K562 (cell line): Measurements from ENCODE around the gene TCIRG1. TPM values are rescaled to one million over a fixed set of nuclear protein-coding genes. Genes with fewer than 3 reads are reported as not detected.

ENCODE experiments used
- ATAC-seq: fragments of 200-7000 bp; cut with Tn5 transposase; 3 replicates; pipeline ENCODE4 v1.9.1; 2020; ENCODE audit warnings: moderate library complexity
- BruUV-seq: library from RNA; stranded (reverse); fragments of 400-500 nt; replicated peaks from 2 replicates; lab custom pipeline; 2021; lab: Mats Ljungman, UMichigan
- CTCF ChIA-PET: fragments of 300-600 bp; formaldehyde crosslinking; extraction: SDS; loops from one replicate; lab custom pipeline; 2021; ENCODE audit warnings: low intra/inter-chr PET ratio; lab: Yijun Ruan, JAX
- POLR2A ChIA-PET: fragments of 300-600, 350-650 bp; sonication (Branson Sonifier 250); formaldehyde crosslinking; extraction: SDS; loops from one replicate; lab custom pipeline; 2021; ENCODE audit warnings: antibody characterized with exemption, inconsistent platforms; lab: Yijun Ruan, JAX
- DNase-seq, 4 experiments: peaks; one replicate each; pipeline versions ENCODE4 v3.0.0 to v3.0.0-alpha.2; 2011 to 2018; ENCODE audit warnings: low spot score in 3 of 4, mixed read lengths in 3 of 4; ENCODE audit errors: extremely low read depth in 1 of 4
- FAIRE-seq: peaks from 2 replicates; lab custom pipeline; 2011; peaks lifted over from hg19 to GRCh38; lab: Jason Lieb, UNC
- H2AFZ ChIP-seq: 2 replicates; pipeline ENCODE4 v1.6.0; 2011; ENCODE audit warnings: low read depth, low read length, control low read depth, inconsistent platforms
- H3K27ac ChIP-seq: fragments of 200-600 bp; 3 replicates; pipeline ENCODE4 v1.8.0; 2011; ENCODE audit warnings: low read depth, mild to moderate bottlenecking, control low read depth, inconsistent platforms, low read length, moderate library complexity, mixed read lengths; ENCODE audit errors: extremely low read depth
- H3K27me3 ChIP-seq, 2 experiments: fragments of 300-600 bp in 1 of 2; 2 replicates in 1 of 2; 3 replicates in 1 of 2; pipeline versions ENCODE4 v1.6.0 to v1.8.0; 2011; ENCODE audit warnings: inconsistent platforms in 2 of 2, low read length in 2 of 2, mild to moderate bottlenecking in 1 of 2, mixed read lengths in 1 of 2, moderate library complexity in 1 of 2; ENCODE audit not compliant: control insufficient read depth in 2 of 2, insufficient read depth in 2 of 2
- H3K36me3 ChIP-seq: fragments of 300-600 bp; 3 replicates; pipeline ENCODE4 v1.8.0; 2011; ENCODE audit warnings: mild to moderate bottlenecking, low read length, inconsistent platforms; ENCODE audit not compliant: control insufficient read depth, insufficient read depth
- H3K4me1 ChIP-seq, 2 experiments: fragments of 200-600 bp in 1 of 2; replicated peaks in 1 of 2; 2 replicates in 1 of 2; 3 replicates in 1 of 2; pipeline versions ENCODE4 v1.5.1 to v1.8.0; 2011; ENCODE audit warnings: inconsistent platforms in 2 of 2, low read length in 2 of 2, mild to moderate bottlenecking in 1 of 2, mixed read lengths in 1 of 2, moderate library complexity in 1 of 2; ENCODE audit not compliant: control insufficient read depth in 2 of 2, insufficient read depth in 2 of 2
- H3K4me2 ChIP-seq: 2 replicates; pipeline ENCODE4 v1.6.1; 2011; ENCODE audit warnings: low read length, control low read depth, inconsistent platforms, mixed read lengths; ENCODE audit not compliant: insufficient read depth
- H3K4me3 ChIP-seq: fragments of 200-600 bp; sonication (generic), shearing (Covaris generic); 2 replicates; pipeline ENCODE4 v1.5.1; 2016; ENCODE audit warnings: control low read depth, inconsistent platforms
- H3K79me2 ChIP-seq: fragments of 200-600 bp; 3 replicates; pipeline ENCODE4 v1.8.0; 2011; ENCODE audit warnings: low read length, inconsistent platforms; ENCODE audit not compliant: control insufficient read depth, insufficient read depth
- H3K9ac ChIP-seq, 2 experiments: 2 replicates each; pipeline versions ENCODE4 v1.6.0 to v1.6.1; 2011; ENCODE audit warnings: low read depth in 2 of 2, low read length in 2 of 2, control low read depth in 1 of 2, inconsistent platforms in 1 of 2, mild to moderate bottlenecking in 1 of 2, mixed read lengths in 1 of 2; ENCODE audit not compliant: insufficient read depth in 1 of 2
- H3K9me1 ChIP-seq: one replicate; pipeline ENCODE4 v1.6.0; 2011; ENCODE audit warnings: inconsistent platforms, mild to moderate bottlenecking, low read length, moderate library complexity; ENCODE audit not compliant: control insufficient read depth, insufficient read depth
- H3K9me3 ChIP-seq: replicated peaks from 2 replicates; pipeline ENCODE4 v1.5.1; 2011; ENCODE audit warnings: low read depth, low read length, inconsistent platforms; ENCODE audit not compliant: control insufficient read depth, insufficient read depth
- H4K20me1 ChIP-seq: replicated peaks from 2 replicates; pipeline ENCODE4 v1.6.1; 2011; ENCODE audit warnings: low read length, inconsistent platforms, mixed read lengths; ENCODE audit not compliant: control insufficient read depth, insufficient read depth
- ARHGAP35 ChIP-seq: fragments of 450-650 bp; IDR thresholded peaks from 2 replicates; pipeline ENCODE4 v1.6.1; 2018; ENCODE audit not compliant: partially characterized antibody
- DACH1 ChIP-seq: fragments of 450-650 bp; IDR thresholded peaks from 2 replicates; pipeline ENCODE4 v1.6.1; 2018; ENCODE audit not compliant: partially characterized antibody
- DNMT1 ChIP-seq: fragments of 450-650 bp; IDR thresholded peaks from 2 replicates; pipeline ENCODE4 v1.6.1; 2016; ENCODE audit warnings: antibody characterized with exemption, mild to moderate bottlenecking
- NCOA1 ChIP-seq: fragments of 450-650 bp; IDR thresholded peaks from 2 replicates; pipeline ENCODE4 v1.6.1; 2016; ENCODE audit warnings: low read depth
- SETDB1 ChIP-seq: IDR thresholded peaks from one replicate; pipeline ENCODE4 v1.6.1; 2012; ENCODE audit warnings: low read length, control low read depth, inconsistent platforms
- SRF ChIP-seq, 2 experiments: fragments of 250-450, 450-650 bp in 1 of 2; sonication (Bioruptor Pico) in 1 of 2; sonication (generic) in 1 of 2; formaldehyde crosslinking; IDR thresholded peaks; 2 replicates each; pipeline versions ENCODE4 v1.5.0 to v1.5.1; 2020 to 2022; ENCODE audit warnings: mild to moderate bottlenecking in 1 of 2, missing genetic modification reagents in 1 of 2
- ZFP1 ChIP-seq: fragments of 450-650 bp; formaldehyde crosslinking; IDR thresholded peaks from 2 replicates; pipeline ENCODE4 v1.4.0; 2020; ENCODE audit warnings: mild to moderate bottlenecking, mixed read lengths
- ZNF134 ChIP-seq: fragments of 250-450 bp; sonication (Bioruptor Pico); conservative IDR thresholded peaks from 2 replicates; pipeline ENCODE4 v1.4.0; 2020
- ZNF695 ChIP-seq: fragments of 450-650 bp; formaldehyde crosslinking; IDR thresholded peaks from 2 replicates; pipeline ENCODE4 v1.4.0; 2020; ENCODE audit warnings: mild to moderate bottlenecking, moderate library complexity
- WGBS: fragments of 100-300 bp; shearing (Covaris generic); methylation state at CpG from one replicate; pipeline ENCODE4 v1.1.6; 2016; ENCODE audit warnings: low coverage, mixed read lengths; ENCODE audit not compliant: insufficient coverage; ENCODE audit errors: missing lambda C conversion rate; 5-methylcytosine and 5-hydroxymethylcytosine counted together
- in situ Hi-C: fragments of 300-500 bp; cut with MboI; formaldehyde crosslinking; loops from 4 replicates; pipeline ENCODE4 v1.15.0; 2018; ENCODE audit warnings: inconsistent platforms, mixed read lengths
- intact Hi-C: fragments of 100-400 bp; cut with micrococcal nuclease; formaldehyde crosslinking; loops from 2 replicates; pipeline ENCODE4 v1.14.2; 2022
- polyA plus RNA-seq, 8 experiments: library from polyadenylated mRNA; depleted of rRNA in 4 of 8; stranded (reverse) in 5 of 8; unstranded in 3 of 8; fragments of >200 nt; fragmentation: Nextera tagmentation in 2 of 8; fragmentation: Illumina TruSeq in 1 of 8; extraction: Ambion mirVana in 2 of 8; extraction: Trizol in 1 of 8; gene quantifications; 2 replicates each; pipeline versions ENCODE4 v1.2.1 to v1.2.3, GENCODE V29; 2011 to 2014; ENCODE audit warnings: inconsistent platforms in 1 of 8, missing spikeins in 1 of 8
- total RNA-seq, 7 experiments: library from RNA; depleted of rRNA in 6 of 7; stranded (reverse); fragments of >200 nt in 6 of 7; fragmentation: Illumina TruSeq in 2 of 7; extraction: Trizol in 2 of 7; gene quantifications; 2 replicates each; pipeline versions ENCODE4 v1.2.1 to v1.2.3, GENCODE V29; 2011 to 2021; ENCODE audit warnings: low replicate concordance in 1 of 7
- TF ChIP-seq, protein P1 (sequence below): fragments of 250-450 bp; sonication (Bioruptor Pico); IDR thresholded peaks from 2 replicates; pipeline ENCODE4 v1.5.0; 2020; ENCODE audit warnings: mild to moderate bottlenecking, borderline replicate concordance

Gene TCIRG1
- total and polyA plus RNA-seq, 9 of the 15 experiments (the other 6 are each of a cell fraction or from before 2014, with no cell fraction given) = 0.49 to 143 (median 24.4) TPM

- FAIRE-seq = no peak
- Histone ChIP-seq H3K9me1 (no peaks in the 10 kb centered on the region), H2AFZ (no peak overlapping the region), H3K79me2 (no peaks in the 10 kb centered on the region), H4K20me1 (no peaks in the 10 kb centered on the region), H3K9ac (no peak overlapping the region), H3K36me3 (peaks cover 94% of the 10 kb centered on the region), H3K27me3 (no peaks in the 10 kb centered on the region), H3K4me1 (no peaks in the 10 kb centered on the region), H3K9me3 (no peaks in the 10 kb centered on the region), H3K27ac (no peak overlapping the region), H3K4me2 (no peak overlapping the region), H3K4me3 (no peak overlapping the region)
- BruUV-seq = no TSS peak
- TF ChIP-seq, protein P1, sequence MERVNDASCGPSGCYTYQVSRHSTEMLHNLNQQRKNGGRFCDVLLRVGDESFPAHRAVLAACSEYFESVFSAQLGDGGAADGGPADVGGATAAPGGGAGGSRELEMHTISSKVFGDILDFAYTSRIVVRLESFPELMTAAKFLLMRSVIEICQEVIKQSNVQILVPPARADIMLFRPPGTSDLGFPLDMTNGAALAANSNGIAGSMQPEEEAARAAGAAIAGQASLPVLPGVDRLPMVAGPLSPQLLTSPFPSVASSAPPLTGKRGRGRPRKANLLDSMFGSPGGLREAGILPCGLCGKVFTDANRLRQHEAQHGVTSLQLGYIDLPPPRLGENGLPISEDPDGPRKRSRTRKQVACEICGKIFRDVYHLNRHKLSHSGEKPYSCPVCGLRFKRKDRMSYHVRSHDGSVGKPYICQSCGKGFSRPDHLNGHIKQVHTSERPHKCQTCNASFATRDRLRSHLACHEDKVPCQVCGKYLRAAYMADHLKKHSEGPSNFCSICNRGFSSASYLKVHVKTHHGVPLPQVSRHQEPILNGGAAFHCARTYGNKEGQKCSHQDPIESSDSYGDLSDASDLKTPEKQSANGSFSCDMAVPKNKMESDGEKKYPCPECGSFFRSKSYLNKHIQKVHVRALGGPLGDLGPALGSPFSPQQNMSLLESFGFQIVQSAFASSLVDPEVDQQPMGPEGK (CRISPR knock-in tag) = no peak
- TF ChIP-seq ZNF695 (CRISPR knock-in tag) (no peak), ZFP1 (CRISPR knock-in tag) (no peak), DNMT1 (no peak), SRF (CRISPR knock-in tag; IDR thresholded peaks at IDR 0.05) (no peak), DACH1 (no peak), ARHGAP35 (no peak), NCOA1 (no peak), ZNF134 (CRISPR knock-in tag) (no peak), SETDB1 (no peak)
- intact Hi-C loops = no loop called here
- no peak for DNase-seq
- ATAC-seq = no peak
- in situ Hi-C loops = no loop called here
- CTCF ChIA-PET = no interaction called here
- WGBS = 89% methylated on average over 5 of the region's 5 CpGs
- POLR2A ChIA-PET = no interaction called here
Observed at GRCh38 chr11:68067991-68068390, 29.2 kb downstream of the TCIRG1 start.
